Liver (tissue), 9 donors: ENCODE results near the gene DLL1. TPM values are rescaled to one million over a fixed set of nuclear protein-coding genes. Genes with fewer than 3 reads are reported as not detected.

Source experiments
- DNase-seq: peaks from one replicate; pipeline ENCODE4 v3.0.0-alpha.2; 2017; ENCODE audit warnings: low spot score
- H3K27ac ChIP-seq, 2 donors: one replicate each; pipeline ENCODE4 v1.7.0; 2013; ENCODE audit warnings: inconsistent platforms in 2 of 2, low read length in 2 of 2, control low read depth in 1 of 2, low read depth in 1 of 2, mild to moderate bottlenecking in 1 of 2
- H3K27me3 ChIP-seq, 4 donors: one replicate each; pipeline versions ENCODE4 v1.6.1 to v1.7.0; 2013; ENCODE audit warnings: low read length in 3 of 4, inconsistent platforms in 1 of 4, mild to moderate bottlenecking in 1 of 4, moderate library complexity in 1 of 4; ENCODE audit not compliant: control insufficient read depth in 4 of 4, insufficient read depth in 4 of 4
- H3K36me3 ChIP-seq, 4 donors: one replicate each; pipeline versions ENCODE4 v1.6.1 to v1.7.0; 2013; ENCODE audit warnings: low read length in 3 of 4, mild to moderate bottlenecking in 3 of 4, low read depth in 1 of 4, moderate library complexity in 1 of 4; ENCODE audit not compliant: control insufficient read depth in 4 of 4, insufficient read depth in 3 of 4
- H3K4me1 ChIP-seq, 4 donors: one replicate each; pipeline versions ENCODE4 v1.6.1 to v1.7.0; 2013; ENCODE audit warnings: low read length in 3 of 4, mild to moderate bottlenecking in 3 of 4, moderate library complexity in 1 of 4; ENCODE audit not compliant: control insufficient read depth in 4 of 4, insufficient read depth in 4 of 4
- H3K4me3 ChIP-seq, 3 donors: one replicate each; pipeline versions ENCODE4 v1.6.1 to v1.7.0; 2013; ENCODE audit warnings: low read length in 3 of 3, control low read depth in 1 of 3, low read depth in 1 of 3, mild to moderate bottlenecking in 1 of 3
- H3K9ac ChIP-seq, 2 donors: one replicate each; pipeline ENCODE4 v1.7.0; 2013; ENCODE audit warnings: low read length in 2 of 2, mild to moderate bottlenecking in 2 of 2, moderate library complexity in 2 of 2, control low read depth in 1 of 2, low read depth in 1 of 2
- H3K9me3 ChIP-seq, 4 donors: one replicate each; pipeline versions ENCODE4 v1.6.1 to v1.7.0; 2013; ENCODE audit warnings: low read length in 3 of 4; ENCODE audit not compliant: control insufficient read depth in 4 of 4
- CTCF ChIP-seq: fragments of 150-350 bp; IDR thresholded peaks from 2 replicates; pipeline ENCODE4 v1.5.1; 2017; ENCODE audit warnings: improper control_type of control experiment, low read depth, low read length; ENCODE audit not compliant: missing input control
- EGR1 ChIP-seq, 2 donors: IDR thresholded peaks; 2 replicates each; pipeline ENCODE4 v1.6.1; 2016 to 2018; ENCODE audit warnings: antibody characterized with exemption in 2 of 2, low read depth in 2 of 2
- FOXA1 ChIP-seq: IDR thresholded peaks from 2 replicates; pipeline ENCODE4 v1.6.1; 2016; ENCODE audit warnings: antibody characterized with exemption
- FOXA2 ChIP-seq: IDR thresholded peaks from 2 replicates; pipeline ENCODE4 v1.6.1; 2016; ENCODE audit warnings: antibody characterized with exemption
- GABPA ChIP-seq, 2 donors: IDR thresholded peaks in 1 of 2; conservative IDR thresholded peaks in 1 of 2; 2 replicates each; pipeline ENCODE4 v1.6.1; 2016; ENCODE audit warnings: antibody characterized with exemption in 2 of 2, mild to moderate bottlenecking in 1 of 2, moderate library complexity in 1 of 2
- HNF4A ChIP-seq, 2 donors: conservative IDR thresholded peaks; 2 replicates each; pipeline ENCODE4 v1.6.1; 2016; ENCODE audit warnings: antibody characterized with exemption in 2 of 2, mild to moderate bottlenecking in 2 of 2
- HNF4G ChIP-seq: IDR thresholded peaks from 2 replicates; pipeline ENCODE4 v1.6.1; 2016; ENCODE audit warnings: antibody characterized with exemption
- JUND ChIP-seq, 2 donors: IDR thresholded peaks; 2 replicates each; pipeline ENCODE4 v1.6.1; 2016; ENCODE audit warnings: antibody characterized with exemption in 2 of 2
- MAX ChIP-seq: IDR thresholded peaks from 2 replicates; pipeline ENCODE4 v1.6.1; 2016; ENCODE audit warnings: antibody characterized with exemption
- NR2F2 ChIP-seq: IDR thresholded peaks from 2 replicates; pipeline ENCODE4 v1.6.1; 2016; ENCODE audit warnings: antibody characterized with exemption
- RAD21 ChIP-seq, 2 donors: IDR thresholded peaks; 2 replicates each; pipeline ENCODE4 v1.6.1; 2016; ENCODE audit warnings: antibody characterized with exemption in 2 of 2, mild to moderate bottlenecking in 2 of 2
- REST ChIP-seq: IDR thresholded peaks from 2 replicates; pipeline ENCODE4 v1.6.1; 2016; ENCODE audit warnings: antibody characterized with exemption, mild to moderate bottlenecking
- RXRA ChIP-seq, 2 donors: IDR thresholded peaks; 2 replicates each; pipeline ENCODE4 v1.6.1; 2017 to 2018; ENCODE audit warnings: antibody characterized with exemption in 2 of 2, mild to moderate bottlenecking in 1 of 2
- TAF1 ChIP-seq: conservative IDR thresholded peaks from 2 replicates; pipeline ENCODE4 v1.6.1; 2016; ENCODE audit warnings: antibody characterized with exemption, mild to moderate bottlenecking
- ZBTB33 ChIP-seq: IDR thresholded peaks from 2 replicates; pipeline ENCODE4 v1.6.1; 2016; ENCODE audit warnings: antibody characterized with exemption
- WGBS: extraction: QIAGEN DNeasy Blood & Tissue Kit; methylation state at CpG from one replicate; pipeline ENCODE4 v1.1.7; 2013; 5-methylcytosine and 5-hydroxymethylcytosine counted together
- polyA plus RNA-seq, 2 donors: library from polyadenylated mRNA; stranded (reverse) in 1 of 2; unstranded in 1 of 2; fragments of 200-250 nt in 1 of 2; fragments of >200 nt in 1 of 2; fragmentation: Nextera tagmentation in 1 of 2; extraction: Ambion mirVana in 1 of 2; gene quantifications; one replicate each; pipeline versions ENCODE4 v1.2.1 to v1.2.3, GENCODE V29; 2013 to 2015
- total RNA-seq, 2 donors: library from RNA; depleted of rRNA; stranded (reverse); fragments of >200 nt; gene quantifications; one replicate each; pipeline ENCODE4 v1.2.3, GENCODE V29; 2014
- donor health status: healthy.
- donor health status: healthy.
- donor health status: healthy.
- donor health status: healthy.
- donor health status: healthy.

Gene DLL1
- total and polyA plus RNA-seq, 4 donors = 1.0 to 2.3 (median 1.7) TPM

- Histone ChIP-seq H3K27ac (no peak overlapping the region), H3K9me3 (no peaks in the 10 kb centered on the region), H3K36me3 (no peaks in the 10 kb centered on the region), H3K4me3 (no peak overlapping the region), H3K9ac (no peak overlapping the region), H3K4me1 (peaks cover 3 to 25% (median 15%) of the 10 kb centered on the region in 4 donors), H3K27me3 (peaks cover 0 to 19% (median 3%) of the 10 kb centered on the region in 4 donors)
- DNase-seq = no peak
- 52% methylated on average over 11 of the region's 11 CpGs for WGBS
- TF ChIP-seq EGR1 (IDR thresholded peaks at IDR 0.05; ENCODE audit: low read depth in 2 of 2) (no peak), TAF1 (no peak), GABPA (IDR thresholded peaks at IDR 0.05 in 1 of 2, conservative IDR thresholded peaks at IDR 0.05 in 1 of 2) (no peak), HNF4A (conservative IDR thresholded peaks at IDR 0.05) (no peak), RXRA (IDR thresholded peaks at IDR 0.05) (no peak), NR2F2 (no peak), HNF4G (no peak), MAX (no peak), REST (no peak), FOXA1 (no peak)
Measured at GRCh38 chr6:170297576-170298330, 6.9 kb upstream of the DLL1 start.

- H3K9ac ChIP-seq = no peak overlapping the region
- TF ChIP-seq NR2F2 (no peak), RAD21 (IDR thresholded peaks at IDR 0.05) (no peak), ZBTB33 (no peak), JUND (IDR thresholded peaks at IDR 0.05) (no peak), MAX (no peak), CTCF (no peak), FOXA2 (no peak), EGR1 (IDR thresholded peaks at IDR 0.05; ENCODE audit: low read depth in 2 of 2) (no peak), REST (no peak), RXRA (IDR thresholded peaks at IDR 0.05) (no peak)
- H3K36me3 ChIP-seq = no peaks in the 10 kb centered on the region
- DNase-seq = no peak
- peaks cover 0 to 19% (median 4%) of the 10 kb centered on the region in 4 donors for H3K27me3 ChIP-seq
- 15% methylated on average over 67 of the region's 67 CpGs for WGBS
- H3K27ac ChIP-seq = no peak overlapping the region
- H3K4me3 ChIP-seq = no peak overlapping the region
- peaks cover 3 to 33% (median 19%) of the 10 kb centered on the region in 4 donors for H3K4me1 ChIP-seq
- no peaks in the 10 kb centered on the region for H3K9me3 ChIP-seq
Measured at GRCh38 chr6:170296746-170297575, 6.1 kb upstream of the DLL1 start.
